Mesendoderm (in vitro differentiated cells): ENCODE results near the gene CATSPERZ.
"Not testable (repeated sequence)": the region's sequence is repeated elsewhere in the genome, so short reads cannot be mapped to it uniquely, and the experiment has no call there.

ENCODE experiments used
- DNase-seq: peaks from one replicate; pipeline ENCODE4 v3.0.0; 2013
- H2AK5ac ChIP-seq: 2 replicates; pipeline ENCODE4 v1.6.1; 2013; ENCODE audit warnings: low read length, inconsistent platforms
- H2BK120ac ChIP-seq: 2 replicates; pipeline ENCODE4 v1.6.1; 2013; ENCODE audit warnings: low read depth, mild to moderate bottlenecking, low read length, moderate library complexity, mixed read lengths
- H2BK15ac ChIP-seq: replicated peaks from 2 replicates; pipeline ENCODE4 v1.6.1; 2013; ENCODE audit warnings: low read depth, mild to moderate bottlenecking, moderate library complexity
- H2BK5ac ChIP-seq: 2 replicates; pipeline ENCODE4 v1.6.1; 2013; ENCODE audit warnings: low read length, inconsistent platforms
- H3K18ac ChIP-seq: 2 replicates; pipeline ENCODE4 v1.6.1; 2013; ENCODE audit warnings: mild to moderate bottlenecking, low read length, mixed read lengths
- H3K23ac ChIP-seq: one replicate; pipeline ENCODE4 v1.6.1; 2013; ENCODE audit warnings: low read length
- H3K27ac ChIP-seq: 2 replicates; pipeline ENCODE4 v1.5.1; 2013; ENCODE audit warnings: low read depth, mild to moderate bottlenecking, inconsistent platforms, low read length, moderate library complexity
- H3K27me3 ChIP-seq: 2 replicates; pipeline ENCODE4 v1.6.1; 2013; ENCODE audit warnings: low read length, control low read depth, mild to moderate bottlenecking, inconsistent platforms; ENCODE audit not compliant: insufficient read depth, poor library complexity
- H3K36me3 ChIP-seq: 2 replicates; pipeline ENCODE4 v1.6.1; 2013; ENCODE audit warnings: low read length, inconsistent platforms; ENCODE audit not compliant: control insufficient read depth, insufficient read depth
- H3K4ac ChIP-seq: one replicate; pipeline ENCODE4 v1.6.1; 2013; ENCODE audit warnings: low read depth, mild to moderate bottlenecking, low read length, moderate library complexity
- H3K4me1 ChIP-seq: 2 replicates; pipeline ENCODE4 v1.6.1; 2013; ENCODE audit warnings: low read depth, low read length, inconsistent platforms; ENCODE audit not compliant: control insufficient read depth
- H3K4me2 ChIP-seq: 2 replicates; pipeline ENCODE4 v1.6.1; 2013; ENCODE audit warnings: low read length
- H3K4me3 ChIP-seq: 2 replicates; pipeline ENCODE4 v1.5.1; 2013; ENCODE audit warnings: mild to moderate bottlenecking, low read length
- H3K56ac ChIP-seq: one replicate; pipeline ENCODE4 v1.6.1; 2013; ENCODE audit warnings: low read length
- H3K79me1 ChIP-seq: 2 replicates; pipeline ENCODE4 v1.6.1; 2013; ENCODE audit warnings: low read length, inconsistent platforms
- H3K79me2 ChIP-seq: 2 replicates; pipeline ENCODE4 v1.6.1; 2013; ENCODE audit warnings: mild to moderate bottlenecking, low read length; ENCODE audit not compliant: control insufficient read depth, insufficient read depth
- H3K9ac ChIP-seq: 2 replicates; pipeline ENCODE4 v1.6.1; 2013; ENCODE audit warnings: low read length, inconsistent platforms
- H4K5ac ChIP-seq: one replicate; pipeline ENCODE4 v1.6.1; 2013; ENCODE audit warnings: low read length
- H4K8ac ChIP-seq: one replicate; pipeline ENCODE4 v1.6.1; 2013; ENCODE audit warnings: low read depth, mild to moderate bottlenecking, control low read depth, low read length, moderate library complexity
- WGBS: extraction: QIAGEN DNeasy Blood & Tissue Kit; methylation state at CpG from one replicate; pipeline ENCODE4 v1.1.7; 2013; ENCODE audit warnings: low lambda C conversion rate, missing lambda C conversion rate; ENCODE audit not compliant: insufficient coverage; ENCODE audit errors: extremely low coverage; 5-methylcytosine and 5-hydroxymethylcytosine counted together

The CATSPERZ gene

DNA sequence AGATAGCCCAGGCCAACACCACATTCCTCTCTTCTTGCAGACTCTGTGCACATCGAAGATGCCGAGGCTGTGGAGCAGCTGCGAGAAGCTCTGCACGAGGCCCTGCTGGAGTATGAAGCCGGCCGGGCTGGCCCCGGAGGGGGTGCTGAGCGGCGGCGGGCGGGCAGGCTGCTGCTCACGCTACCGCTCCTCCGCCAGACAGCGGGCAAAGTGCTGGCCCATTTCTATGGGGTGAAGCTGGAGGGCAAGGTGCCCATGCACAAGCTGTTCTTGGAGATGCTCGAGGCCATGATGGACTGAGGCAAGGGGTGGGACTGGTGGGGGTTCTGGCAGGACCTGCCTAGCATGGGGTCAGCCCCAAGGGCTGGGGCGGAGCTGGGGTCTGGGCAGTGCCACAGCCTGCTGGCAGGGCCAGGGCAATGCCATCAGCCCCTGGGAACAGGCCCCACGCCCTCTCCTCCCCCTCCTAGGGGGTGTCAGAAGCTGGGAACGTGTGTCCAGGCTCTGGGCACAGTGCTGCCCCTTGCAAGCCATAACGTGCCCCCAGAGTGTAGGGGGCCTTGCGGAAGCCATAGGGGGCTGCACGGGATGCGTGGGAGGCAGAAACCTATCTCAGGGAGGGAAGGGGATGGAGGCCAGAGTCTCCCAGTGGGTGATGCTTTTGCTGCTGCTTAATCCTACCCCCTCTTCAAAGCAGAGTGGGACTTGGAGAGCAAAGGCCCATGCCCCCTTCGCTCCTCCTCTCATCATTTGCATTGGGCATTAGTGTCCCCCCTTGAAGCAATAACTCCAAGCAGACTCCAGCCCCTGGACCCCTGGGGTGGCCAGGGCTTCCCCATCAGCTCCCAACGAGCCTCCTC is 15.7 kb downstream of the CATSPERZ start:
- H4K5ac ChIP-seq, H3K79me2 ChIP-seq, H3K23ac ChIP-seq, H3K4me2 ChIP-seq, H3K18ac ChIP-seq, DNase-seq, H2BK5ac ChIP-seq, H2BK120ac ChIP-seq, H3K4me3 ChIP-seq, H4K8ac ChIP-seq, H3K56ac ChIP-seq, H2AK5ac ChIP-seq, H3K4ac ChIP-seq, H3K36me3 ChIP-seq, H2BK15ac ChIP-seq, H3K9ac ChIP-seq, H3K79me1 ChIP-seq, H3K27me3 ChIP-seq, H3K4me1 ChIP-seq, H3K27ac ChIP-seq: not testable (repeated sequence)
- no CpG with 5 or more reads among the region's 25 CpGs for WGBS

GRCh38 chr11:64316672-64317324 is 16.6 kb downstream of the CATSPERZ start:
- Histone ChIP-seq H3K79me2 (peaks cover 4% of the 10 kb centered on the region), H2BK5ac (peak overlapping the region; percentile 54), H2AK5ac (peak overlapping the region; percentile 24), H3K4me3 (peak overlapping the region; percentile 91), H3K27ac (peak overlapping the region; percentile 86), H3K27me3 (no peaks in the 10 kb centered on the region), H3K56ac (peak overlapping the region; percentile 96), H3K4me1 (peaks cover 3% of the 10 kb centered on the region), H4K8ac (peak overlapping the region; percentile 58), H3K4me2 (peak overlapping the region; percentile 20), H3K9ac (peak overlapping the region; percentile 93), H3K36me3 (no peaks in the 10 kb centered on the region), H3K4ac (peak overlapping the region; percentile 57), H2BK120ac (no peak overlapping the region), H4K5ac (no peak overlapping the region), H3K23ac (peak overlapping the region; percentile 83), H3K79me1 (peaks cover 7% of the 10 kb centered on the region), H2BK15ac (no peak overlapping the region), H3K18ac (peak overlapping the region; percentile 84)
- peak; percentile 79 for DNase-seq
- WGBS, result no CpG with 5 or more reads among the region's 32 CpGs

GRCh38 chr11:64317325-64317960 is 17.3 kb downstream of the CATSPERZ start, which contains the start of gene TRMT112:
TSS of gene TRMT112 (minus strand) at chr11:64317559. CDS start at chr11:64317526, 33 bp downstream.
- Histone ChIP-seq H2AK5ac (peak within 1 kb of the TSS; percentile 24), H2BK5ac (peak within 1 kb of the TSS; percentile 95), H4K5ac (no peak within 1 kb of the TSS), H2BK120ac (peak within 1 kb of the TSS; percentile 49), H3K79me1 (peaks cover 7% of the 10 kb centered on the region), H3K4ac (peak within 1 kb of the TSS; percentile 83), H3K4me1 (peaks cover 3% of the 10 kb centered on the region), H3K4me3 (peak within 1 kb of the TSS; percentile 91), H3K9ac (peak within 1 kb of the TSS; percentile 93), H2BK15ac (no peak within 1 kb of the TSS), H3K18ac (peak within 1 kb of the TSS; percentile 84), H3K27me3 (no peaks in the 10 kb centered on the region), H4K8ac (peak within 1 kb of the TSS; percentile 93), H3K36me3 (no peaks in the 10 kb centered on the region), H3K27ac (peak within 1 kb of the TSS; percentile 97), H3K56ac (peak within 1 kb of the TSS; percentile 96), H3K23ac (peak within 1 kb of the TSS; percentile 83), H3K4me2 (peak within 1 kb of the TSS; percentile 89), H3K79me2 (peaks cover 4% of the 10 kb centered on the region)
- no CpG with 5 or more reads among the region's 43 CpGs for WGBS
- peak; percentile 100 for DNase-seq

DNA sequence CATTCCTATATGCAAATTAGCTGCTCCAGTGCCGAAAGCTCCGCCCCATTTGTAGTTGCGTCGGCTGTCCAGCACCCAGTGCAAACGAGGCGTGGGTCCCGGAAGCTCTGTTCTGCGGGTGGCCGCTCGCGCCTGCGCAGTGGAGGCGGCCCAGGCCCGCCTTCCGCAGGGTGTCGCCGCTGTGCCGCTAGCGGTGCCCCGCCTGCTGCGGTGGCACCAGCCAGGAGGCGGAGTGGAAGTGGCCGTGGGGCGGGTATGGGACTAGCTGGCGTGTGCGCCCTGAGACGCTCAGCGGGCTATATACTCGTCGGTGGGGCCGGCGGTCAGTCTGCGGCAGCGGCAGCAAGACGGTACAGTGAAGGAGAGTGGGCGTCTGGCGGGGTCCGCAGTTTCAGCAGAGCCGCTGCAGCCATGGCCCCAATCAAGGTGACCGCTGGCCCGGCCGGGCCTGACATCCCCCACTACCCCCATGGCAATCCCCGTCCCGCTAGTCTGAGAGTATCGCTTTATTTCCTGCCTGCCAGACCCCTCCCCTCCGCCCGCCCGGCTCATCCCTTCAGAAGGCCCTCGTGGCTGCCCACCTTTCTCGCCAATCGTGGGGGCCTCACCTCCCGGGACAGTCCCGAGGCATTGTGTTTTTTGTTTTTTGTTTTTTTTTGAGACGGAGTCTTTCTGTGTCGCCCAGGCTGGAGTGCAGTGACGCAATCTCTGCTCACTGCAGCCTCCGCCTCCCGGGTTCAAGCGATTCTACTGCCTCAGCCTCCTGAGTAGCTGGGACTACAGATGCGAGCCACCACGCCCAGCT is 18.0 kb downstream of the CATSPERZ start, which contains the start of gene PRDX5:
PRDX5 (plus strand) TSS at position 161 of the 805 bp plus-strand sequence; CDS start at position 256, 95 bp downstream.
- DNase-seq, result peak; percentile 97
- peak within 1 kb of the TSS; percentile 89 for H3K4me2 ChIP-seq
- peak within 1 kb of the TSS; percentile 97 for H3K27ac ChIP-seq
- H2BK120ac ChIP-seq, result peak within 1 kb of the TSS; percentile 49
- peaks cover 7% of the 10 kb centered on the region for H3K79me1 ChIP-seq
- peak within 1 kb of the TSS; percentile 96 for H3K56ac ChIP-seq
- peak within 1 kb of the TSS; percentile 93 for H3K9ac ChIP-seq
- H3K36me3 ChIP-seq, result no peaks in the 10 kb centered on the region
- peak within 1 kb of the TSS; percentile 83 for H3K4ac ChIP-seq
- peak within 1 kb of the TSS; percentile 24 for H2AK5ac ChIP-seq
- H3K4me1 ChIP-seq, result peaks cover 3% of the 10 kb centered on the region
- H3K27me3 ChIP-seq, result no peaks in the 10 kb centered on the region
- H3K18ac ChIP-seq, result peak within 1 kb of the TSS; percentile 84
- no peak within 1 kb of the TSS for H4K5ac ChIP-seq
- peak within 1 kb of the TSS; percentile 93 for H4K8ac ChIP-seq
- peaks cover 4% of the 10 kb centered on the region for H3K79me2 ChIP-seq
- peak within 1 kb of the TSS; percentile 91 for H3K4me3 ChIP-seq
- WGBS, result no CpG with 5 or more reads among the region's 61 CpGs
- H2BK5ac ChIP-seq, result peak within 1 kb of the TSS; percentile 95
- H3K23ac ChIP-seq, result peak within 1 kb of the TSS; percentile 83
- peak within 1 kb of the TSS; percentile 3 for H2BK15ac ChIP-seq
